Measurements from ENCODE around the gene TICAM2.

The TICAM2 gene

DNA sequence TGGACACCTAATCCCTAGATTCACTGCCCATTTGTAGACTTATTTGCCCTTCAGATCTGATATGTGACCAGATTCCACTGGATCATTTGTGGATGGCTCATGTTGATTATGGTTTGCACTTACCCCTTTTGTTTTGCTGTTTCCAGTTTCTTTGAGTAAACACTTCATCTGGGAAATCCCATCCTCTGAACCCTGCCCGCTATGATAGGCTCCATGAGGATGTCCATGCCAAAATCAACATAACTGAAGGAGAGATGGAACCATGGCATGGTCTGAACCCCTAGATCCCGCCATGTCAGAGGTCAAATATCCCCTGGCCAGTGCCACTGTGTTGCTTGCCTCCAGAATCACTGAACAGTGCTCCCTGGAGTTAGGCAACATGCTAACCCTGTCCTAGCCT is 46.0 kb downstream of the TICAM2 start:
- TF ChIP-seq, protein P1, sequence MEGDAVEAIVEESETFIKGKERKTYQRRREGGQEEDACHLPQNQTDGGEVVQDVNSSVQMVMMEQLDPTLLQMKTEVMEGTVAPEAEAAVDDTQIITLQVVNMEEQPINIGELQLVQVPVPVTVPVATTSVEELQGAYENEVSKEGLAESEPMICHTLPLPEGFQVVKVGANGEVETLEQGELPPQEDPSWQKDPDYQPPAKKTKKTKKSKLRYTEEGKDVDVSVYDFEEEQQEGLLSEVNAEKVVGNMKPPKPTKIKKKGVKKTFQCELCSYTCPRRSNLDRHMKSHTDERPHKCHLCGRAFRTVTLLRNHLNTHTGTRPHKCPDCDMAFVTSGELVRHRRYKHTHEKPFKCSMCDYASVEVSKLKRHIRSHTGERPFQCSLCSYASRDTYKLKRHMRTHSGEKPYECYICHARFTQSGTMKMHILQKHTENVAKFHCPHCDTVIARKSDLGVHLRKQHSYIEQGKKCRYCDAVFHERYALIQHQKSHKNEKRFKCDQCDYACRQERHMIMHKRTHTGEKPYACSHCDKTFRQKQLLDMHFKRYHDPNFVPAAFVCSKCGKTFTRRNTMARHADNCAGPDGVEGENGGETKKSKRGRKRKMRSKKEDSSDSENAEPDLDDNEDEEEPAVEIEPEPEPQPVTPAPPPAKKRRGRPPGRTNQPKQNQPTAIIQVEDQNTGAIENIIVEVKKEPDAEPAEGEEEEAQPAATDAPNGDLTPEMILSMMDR (IDR thresholded peaks at IDR 0.05; ENCODE audit: borderline replicate concordance, insufficient read depth, low read depth, low read length), result no peak
- H3K4me3 ChIP-seq (ENCODE audit: low read depth, low read length), result no peak overlapping the region

DNA sequence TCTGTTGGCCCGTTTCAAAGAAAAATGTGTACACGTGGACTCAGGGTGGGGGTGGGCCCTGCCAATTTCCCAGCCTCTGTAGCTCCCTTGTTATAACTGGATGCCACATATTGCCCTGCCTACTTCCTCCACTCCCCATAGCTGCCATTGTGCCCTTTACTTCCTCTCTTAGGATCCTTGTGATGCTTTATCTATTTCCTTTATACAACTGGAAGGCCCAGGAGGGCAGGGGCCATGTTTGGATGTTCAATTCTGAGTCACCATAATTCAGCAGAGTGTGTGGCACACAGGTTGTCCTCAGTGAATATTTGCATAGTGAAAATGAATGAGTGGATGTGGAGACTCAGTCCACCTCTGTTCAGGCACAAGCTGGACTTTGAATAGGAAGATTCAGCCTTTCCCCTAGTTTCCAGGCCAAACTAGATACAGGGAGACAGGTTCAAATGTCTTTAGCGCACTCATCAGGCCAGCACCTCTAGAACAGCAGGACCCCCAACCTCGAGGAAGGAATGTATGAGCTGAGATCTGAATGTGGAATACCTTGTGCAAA is 47.1 kb downstream of the TICAM2 start:
- H3K4me3 ChIP-seq (ENCODE audit: low read depth, low read length), result no peak overlapping the region
- TF ChIP-seq, protein P1 (IDR thresholded peaks at IDR 0.05; ENCODE audit: borderline replicate concordance, insufficient read depth, low read depth, low read length), result no peak

DNA sequence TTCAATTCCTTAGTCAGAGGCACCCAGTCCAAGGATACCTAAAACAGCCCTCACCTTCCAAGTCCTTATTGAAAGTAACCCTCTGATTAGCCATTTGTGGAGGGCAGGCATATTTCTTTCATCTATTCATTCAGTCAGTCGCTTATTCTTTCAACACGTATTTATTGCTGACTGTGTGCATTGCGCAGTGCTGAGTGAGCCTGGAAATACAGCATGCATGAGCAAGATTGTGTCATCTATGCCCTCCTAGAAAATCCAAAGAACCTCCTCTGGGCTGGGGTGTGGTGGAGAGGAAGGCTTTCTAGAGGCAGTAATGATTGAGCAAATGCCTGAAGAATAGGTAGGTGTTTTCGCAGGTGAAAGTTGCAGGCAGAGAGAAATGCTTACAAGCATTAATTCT is 49.2 kb downstream of the TICAM2 start:
- TF ChIP-seq, protein P1 (IDR thresholded peaks at IDR 0.05; ENCODE audit: borderline replicate concordance, insufficient read depth, low read depth, low read length), result no peak

DNA sequence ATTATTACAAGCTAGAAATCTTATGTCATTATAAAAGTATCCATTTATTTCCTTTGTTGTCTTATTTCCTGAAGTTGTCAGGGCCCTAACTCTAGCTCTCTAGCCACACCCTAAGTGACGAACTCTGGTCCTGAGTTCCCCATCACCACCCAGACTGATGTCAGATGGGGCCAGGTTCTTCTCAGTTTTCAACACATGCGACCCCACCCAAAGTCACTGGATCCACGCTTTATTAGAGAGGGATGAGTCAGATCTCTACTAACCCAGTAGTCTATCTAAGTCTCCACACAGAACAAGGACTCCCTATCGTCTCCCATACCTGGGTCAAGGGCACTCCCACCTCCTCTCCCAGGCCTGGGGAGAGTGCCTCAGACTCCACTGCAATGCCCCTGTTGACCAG is 50.9 kb downstream of the TICAM2 start:
- H3K4me3 ChIP-seq (ENCODE audit: low read depth, low read length), result no peak overlapping the region
- TF ChIP-seq, protein P1 (IDR thresholded peaks at IDR 0.05; ENCODE audit: borderline replicate concordance, insufficient read depth, low read depth, low read length), result no peak

More for the DNA sequence above, 49.2 kb downstream of the TICAM2 start:
- no peak overlapping the region for H3K4me3 ChIP-seq (ENCODE audit: low read depth, low read length)

DNA sequence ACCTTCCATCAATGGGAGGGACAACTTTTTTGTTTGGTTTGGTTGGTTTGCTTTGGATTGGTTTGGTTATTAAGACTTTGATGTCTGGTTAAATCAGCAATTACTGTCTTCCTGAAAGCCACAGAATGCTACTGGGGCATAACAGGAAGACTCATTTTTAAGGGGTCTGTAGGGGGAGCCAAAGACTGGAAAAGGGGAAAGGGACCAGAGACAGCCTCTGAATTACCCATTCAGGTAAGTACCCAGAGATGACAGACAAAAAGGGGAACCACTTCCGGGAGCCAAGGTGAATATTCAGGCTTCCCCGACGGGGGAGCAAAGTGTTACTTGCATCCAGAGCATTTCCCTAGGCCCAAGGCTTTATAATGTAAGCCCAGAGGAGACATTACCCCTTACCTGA is 53.1 kb downstream of the TICAM2 start:
- H3K4me3 ChIP-seq (ENCODE audit: low read depth, low read length), result no peak overlapping the region
- TF ChIP-seq, protein P1 (IDR thresholded peaks at IDR 0.05; ENCODE audit: borderline replicate concordance, insufficient read depth, low read depth, low read length), result peak; percentile 47; the same call in 1 of the 2 replicates

DNA sequence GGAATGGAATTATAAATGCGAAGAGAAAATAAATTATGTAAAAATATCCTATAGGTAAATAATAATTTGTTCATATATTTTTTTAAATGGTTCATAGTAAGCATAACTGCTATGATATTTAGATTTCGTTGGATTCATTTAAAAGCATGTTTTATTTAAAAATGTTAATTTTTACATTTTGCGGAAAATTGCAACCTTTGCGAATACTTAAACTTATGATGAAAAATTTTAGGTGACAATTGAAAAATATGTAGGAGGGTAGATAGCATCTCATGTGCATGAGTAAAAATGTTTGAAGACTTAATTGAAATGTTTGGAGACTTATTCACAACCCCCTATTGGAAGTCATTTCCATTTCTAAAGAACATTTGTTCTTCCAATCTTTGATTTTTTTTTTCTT is 53.6 kb downstream of the TICAM2 start:
- no peak overlapping the region for H3K4me3 ChIP-seq (ENCODE audit: low read depth, low read length)
- TF ChIP-seq, protein P1 (IDR thresholded peaks at IDR 0.05; ENCODE audit: borderline replicate concordance, insufficient read depth, low read depth, low read length), result no peak

DNA sequence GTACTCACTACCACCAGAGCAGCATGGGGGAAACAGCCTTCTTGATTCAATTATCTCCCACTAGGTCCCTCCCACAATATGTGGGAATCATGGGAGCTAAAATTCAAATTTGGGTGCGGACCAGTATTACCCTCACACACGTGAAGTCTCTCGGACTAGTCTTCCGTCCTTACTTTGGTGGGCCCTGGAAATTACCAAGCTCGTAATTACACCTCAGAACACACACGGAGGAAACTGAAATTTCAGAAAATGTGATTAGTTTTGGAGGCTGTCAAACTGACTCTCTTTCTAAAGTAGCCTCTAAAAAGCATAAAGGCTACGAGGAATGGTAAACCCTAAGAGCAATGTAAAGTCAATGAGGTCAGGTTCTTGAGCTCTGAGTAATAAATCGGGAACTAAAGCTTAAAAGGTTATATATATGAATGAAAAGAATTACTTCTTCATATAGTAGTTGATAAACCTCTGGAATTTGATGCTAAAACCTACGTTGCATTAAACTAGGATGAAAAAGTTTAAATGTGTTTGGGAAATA is 56.9 kb downstream of the TICAM2 start:
- TF ChIP-seq, protein P1 (IDR thresholded peaks at IDR 0.05; ENCODE audit: borderline replicate concordance, insufficient read depth, low read depth, low read length), result no peak
- H3K4me3 ChIP-seq (ENCODE audit: low read depth, low read length), result no peak overlapping the region
